Small intestine (tissue), 7 donors: Measurements from ENCODE around the gene MAPT. TPM values are rescaled to one million over a fixed set of nuclear protein-coding genes. Genes with fewer than 3 reads are reported as not detected.

Experiments
- DNase-seq, 2 donors: peaks; one replicate each; pipeline versions ENCODE4 v3.0.0 to v3.0.0-alpha.2; 2013
- FAIRE-seq: peaks from 2 replicates; lab custom pipeline; 2012; peaks lifted over from hg19 to GRCh38; lab: Jason Lieb, UNC
- H3K27ac ChIP-seq, 3 donors: one replicate each; pipeline ENCODE4 v1.5.1; 2013; ENCODE audit warnings: low read length in 2 of 3, mild to moderate bottlenecking in 2 of 3, control low read depth in 1 of 3, inconsistent platforms in 1 of 3, low read depth in 1 of 3, moderate library complexity in 1 of 3
- H3K27me3 ChIP-seq, 3 donors: one replicate each; pipeline ENCODE4 v1.6.1; 2013; ENCODE audit warnings: low read length in 3 of 3, inconsistent platforms in 1 of 3; ENCODE audit not compliant: control insufficient read depth in 3 of 3, insufficient read depth in 3 of 3
- H3K36me3 ChIP-seq, 3 donors: one replicate each; pipeline ENCODE4 v1.6.1; 2013; ENCODE audit warnings: low read length in 3 of 3, inconsistent platforms in 1 of 3, low read depth in 1 of 3, mild to moderate bottlenecking in 1 of 3, moderate library complexity in 1 of 3; ENCODE audit not compliant: control insufficient read depth in 3 of 3, insufficient read depth in 2 of 3
- H3K4me1 ChIP-seq, 3 donors: one replicate each; pipeline ENCODE4 v1.6.1; 2013; ENCODE audit warnings: low read length in 2 of 3, inconsistent platforms in 1 of 3, low read depth in 1 of 3, mild to moderate bottlenecking in 1 of 3, moderate library complexity in 1 of 3; ENCODE audit not compliant: control insufficient read depth in 3 of 3, insufficient read depth in 2 of 3
- H3K4me3 ChIP-seq, 3 donors: one replicate each; pipeline ENCODE4 v1.5.1; 2013; ENCODE audit warnings: low read length in 3 of 3, control low read depth in 1 of 3, inconsistent platforms in 1 of 3, low read depth in 1 of 3, mild to moderate bottlenecking in 1 of 3, moderate library complexity in 1 of 3
- H3K9me3 ChIP-seq, 2 donors: one replicate each; pipeline ENCODE4 v1.6.1; 2013; ENCODE audit warnings: low read depth in 1 of 2, low read length in 1 of 2; ENCODE audit not compliant: control insufficient read depth in 2 of 2, insufficient read depth in 1 of 2
- WGBS, 3 donors: extraction: QIAGEN DNeasy Blood & Tissue Kit; methylation state at CpG; one replicate each; pipeline ENCODE4 v1.1.7; 2013; 5-methylcytosine and 5-hydroxymethylcytosine counted together
- polyA plus RNA-seq, 4 donors: library from polyadenylated mRNA; stranded (reverse) in 3 of 4; unstranded in 1 of 4; fragments of 200-250 nt in 3 of 4; fragments of 120-200 nt in 1 of 4; gene quantifications; one replicate each; pipeline versions ENCODE4 v1.2.1 to v1.2.3, GENCODE V29; 2013
- donor health status: healthy with polysubstance abuse.
- donor health status: control.
- donor health status: control.
- donor health status: Bipolar disorder and iron deficiency.
- donor health status: healthy.

Gene MAPT
- polyA plus RNA-seq, 4 donors = 0.54 to 6.0 (median 0.87) TPM; not detected in 1

- Histone ChIP-seq H3K4me1 (peaks cover 0 to 3% (median 0%) of the 10 kb centered on the region in 3 donors), H3K27ac (no peak overlapping the region), H3K4me3 (no peak overlapping the region), H3K27me3 (no peaks in the 10 kb centered on the region), H3K9me3 (no peaks in the 10 kb centered on the region), H3K36me3 (peaks cover 29 to 63% (median 33%) of the 10 kb centered on the region in 3 donors)
- DNase-seq (no peak), FAIRE-seq (no peak)
- 86 to 90% (median 87%) methylated on average over 8 of the region's 8 CpGs for WGBS, 3 donors
Observed at GRCh38 chr17:46031920-46032319, 137.6 kb downstream of the MAPT start.

GRCh38 chr17:46032909-46033308 is 138.6 kb downstream of the MAPT start:
- Histone ChIP-seq H3K9me3 (no peaks in the 10 kb centered on the region), H3K4me3 (no peak overlapping the region), H3K27me3 (no peaks in the 10 kb centered on the region), H3K36me3 (peaks cover 35 to 59% (median 39%) of the 10 kb centered on the region in 3 donors), H3K4me1 (peaks cover 0 to 3% (median 0%) of the 10 kb centered on the region in 3 donors), H3K27ac (no peak overlapping the region)
- DNase-seq = no peak
- FAIRE-seq = no peak
- 95 to 96% (median 96%) methylated on average over 11 of the region's 11 CpGs for WGBS, 3 donors

GRCh38 chr17:46033392-46033791 is 139.0 kb downstream of the MAPT start:
- Histone ChIP-seq H3K9me3 (no peaks in the 10 kb centered on the region), H3K27me3 (no peaks in the 10 kb centered on the region), H3K27ac (no peak overlapping the region), H3K4me1 (peaks cover 0 to 3% (median 0%) of the 10 kb centered on the region in 3 donors), H3K4me3 (no peak overlapping the region), H3K36me3 (peaks cover 40 to 61% (median 42%) of the 10 kb centered on the region in 3 donors)
- WGBS, 3 donors = 90 to 98% (median 93%) methylated on average over 3 of the region's 3 CpGs
- DNase-seq (no peak), FAIRE-seq (no peak)

- FAIRE-seq = no peak
- WGBS, 3 donors = 62 to 69% (median 64%) methylated on average over 3 of the region's 3 CpGs
- Histone ChIP-seq H3K9me3 (no peaks in the 10 kb centered on the region), H3K4me1 (peaks cover 0 to 3% (median 0%) of the 10 kb centered on the region in 3 donors), H3K36me3 (peaks cover 47 to 65% (median 49%) of the 10 kb centered on the region in 3 donors), H3K27me3 (no peaks in the 10 kb centered on the region), H3K27ac (no peak overlapping the region), H3K4me3 (no peak overlapping the region)
- no peak for DNase-seq
Observed at GRCh38 chr17:46035112-46035818, 140.9 kb downstream of the MAPT start.

DNA sequence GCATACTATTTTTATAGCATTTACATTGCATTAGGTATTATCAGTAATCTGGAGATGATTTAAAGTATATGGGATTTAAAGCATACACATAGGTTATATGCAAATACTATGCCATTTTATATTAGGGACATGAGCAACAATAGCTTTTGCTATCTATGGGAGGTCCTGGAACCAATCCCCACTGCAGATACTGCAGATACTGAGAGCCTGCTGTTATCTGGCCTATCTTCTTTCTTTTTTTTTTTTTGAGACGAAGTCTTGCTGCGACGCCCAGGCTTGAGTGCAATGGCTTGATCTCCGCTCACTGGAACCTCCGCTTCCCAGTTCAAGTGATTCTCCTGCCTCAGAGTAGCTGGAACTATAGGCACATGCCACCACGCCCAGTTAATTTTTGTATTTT is 142.1 kb downstream of the MAPT start:
- H3K4me1 ChIP-seq = peaks cover 0 to 7% (median 0%) of the 10 kb centered on the region in 3 donors
- no peaks in the 10 kb centered on the region for H3K27me3 ChIP-seq
- 94 to 98% (median 96%) methylated on average over 6 of the region's 6 CpGs for WGBS, 3 donors
- FAIRE-seq (no peak), DNase-seq (no peak)
- no peaks in the 10 kb centered on the region for H3K9me3 ChIP-seq
- H3K27ac ChIP-seq = no peak overlapping the region
- peaks cover 44 to 55% (median 46%) of the 10 kb centered on the region in 3 donors for H3K36me3 ChIP-seq
- H3K4me3 ChIP-seq = no peak overlapping the region

GRCh38 chr17:46037722-46038255 is 143.4 kb downstream of the MAPT start:
- peaks cover 34 to 46% (median 40%) of the 10 kb centered on the region in 3 donors for H3K36me3 ChIP-seq
- no peak overlapping the region for H3K4me3 ChIP-seq
- DNase-seq = no peak
- no peak overlapping the region for H3K27ac ChIP-seq
- H3K4me1 ChIP-seq = peaks cover 0 to 18% (median 0%) of the 10 kb centered on the region in 3 donors
- 79 to 82% (median 81%) methylated on average over 4 of the region's 4 CpGs for WGBS, 3 donors
- no peaks in the 10 kb centered on the region for H3K9me3 ChIP-seq
- no peak for FAIRE-seq
- H3K27me3 ChIP-seq = no peaks in the 10 kb centered on the region

DNA sequence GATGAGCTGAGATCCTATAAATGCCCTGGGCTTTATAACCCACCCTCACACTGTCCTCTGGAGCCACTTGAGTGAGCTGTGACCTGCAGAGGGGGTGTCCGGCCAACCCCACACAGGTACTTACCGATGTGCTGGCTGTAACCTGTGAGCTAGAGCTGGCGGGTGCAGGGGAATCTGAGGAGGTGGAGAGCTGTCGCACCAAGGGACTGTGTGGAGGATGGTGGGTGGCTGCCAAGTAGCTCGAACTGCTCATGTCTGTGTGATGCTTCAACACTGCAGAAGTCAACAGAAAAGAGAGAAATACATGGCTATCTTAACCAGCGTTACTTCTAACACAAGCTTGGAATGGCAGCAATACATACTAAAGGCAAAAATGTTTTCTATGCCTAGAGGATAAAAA is 144.1 kb downstream of the MAPT start:
- DNase-seq (no peak), FAIRE-seq (no peak)
- Histone ChIP-seq H3K4me1 (peaks cover 0 to 24% (median 0%) of the 10 kb centered on the region in 3 donors), H3K9me3 (no peaks in the 10 kb centered on the region), H3K27ac (no peak overlapping the region), H3K36me3 (peaks cover 28 to 40% (median 35%) of the 10 kb centered on the region in 3 donors), H3K27me3 (no peaks in the 10 kb centered on the region), H3K4me3 (no peak overlapping the region)
- 96 to 97% (median 96%) methylated on average over 6 of the region's 6 CpGs for WGBS, 3 donors

DNA sequence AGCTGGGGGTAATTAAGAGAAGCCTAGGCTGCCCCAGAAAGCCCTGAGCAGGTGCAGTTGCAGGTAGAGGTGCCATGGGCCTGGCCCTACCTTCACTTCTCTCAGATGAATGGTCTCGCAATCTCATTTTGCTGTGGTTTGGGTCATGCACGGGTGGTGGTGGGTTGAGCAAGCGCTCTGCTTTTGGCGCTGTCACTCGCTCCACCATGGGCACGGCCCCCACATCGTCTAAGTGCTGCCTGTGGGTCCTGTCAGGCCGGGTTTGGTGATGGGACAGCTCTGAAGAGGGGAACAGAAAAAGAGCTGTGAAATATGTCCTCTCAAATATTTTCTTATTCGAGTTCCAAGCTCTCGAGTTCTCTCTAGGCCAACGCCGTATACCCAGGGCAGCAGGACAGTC is 144.6 kb downstream of the MAPT start:
- Histone ChIP-seq H3K27me3 (no peaks in the 10 kb centered on the region), H3K9me3 (no peaks in the 10 kb centered on the region), H3K36me3 (peaks cover 27 to 38% (median 30%) of the 10 kb centered on the region in 3 donors), H3K4me3 (no peak overlapping the region), H3K27ac (no peak overlapping the region), H3K4me1 (peaks cover 0 to 29% (median under 1%) of the 10 kb centered on the region in 3 donors)
- WGBS, 3 donors = 94 to 95% (median 94%) methylated on average over 12 of the region's 12 CpGs
- FAIRE-seq (no peak), DNase-seq (no peak)
